IPS DF 4.7 (cell line): ENCODE measurements around the gene TNFAIP8.

Experiments used
- DNase-seq: peaks from one replicate; pipeline ENCODE4 v3.0.0-alpha.2; 2013; ENCODE audit warnings: low spot score; ENCODE audit errors: extremely low read depth

TNFAIP8 gene

DNA sequence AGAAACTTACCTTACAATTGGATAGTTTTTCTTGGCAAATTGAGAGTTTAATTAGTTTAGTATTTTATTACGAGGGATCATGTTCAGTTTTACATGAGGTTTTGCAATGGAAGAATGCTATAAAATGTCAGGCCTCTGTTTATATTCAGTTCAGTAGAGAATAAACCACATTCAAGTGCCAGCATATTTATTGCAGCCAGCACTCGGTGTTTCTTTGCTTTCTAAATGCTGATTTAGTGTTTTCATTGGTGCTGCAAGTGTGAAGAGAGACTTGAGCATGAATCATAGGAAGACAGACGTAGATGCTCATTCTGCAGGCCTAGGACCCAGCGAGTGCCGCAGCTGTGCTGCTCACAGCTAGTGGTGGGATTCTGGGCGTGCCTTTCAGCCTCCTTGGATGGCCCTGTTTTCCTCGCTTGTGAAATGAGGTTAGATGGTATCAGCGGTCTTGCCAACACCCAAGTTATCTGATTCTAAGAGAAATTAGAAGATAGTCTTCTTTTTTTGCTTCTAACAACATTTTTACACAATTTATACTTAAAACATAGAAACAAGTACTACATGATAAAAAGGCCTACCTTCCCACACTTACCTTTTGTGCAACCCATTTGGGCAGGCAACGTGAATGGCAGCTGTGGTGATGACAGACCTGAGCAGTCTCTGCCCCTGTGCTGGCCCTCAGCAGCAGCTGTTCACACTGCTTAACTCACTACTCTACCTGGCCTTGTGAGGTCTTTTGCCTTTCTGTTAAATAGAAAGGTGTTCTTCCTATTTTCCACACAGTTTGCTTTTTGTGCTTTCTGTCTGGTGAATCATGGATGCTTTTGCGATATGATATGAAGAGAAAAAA, 26.8 kb upstream of the TNFAIP8 start:
- no peak for DNase-seq

DNA sequence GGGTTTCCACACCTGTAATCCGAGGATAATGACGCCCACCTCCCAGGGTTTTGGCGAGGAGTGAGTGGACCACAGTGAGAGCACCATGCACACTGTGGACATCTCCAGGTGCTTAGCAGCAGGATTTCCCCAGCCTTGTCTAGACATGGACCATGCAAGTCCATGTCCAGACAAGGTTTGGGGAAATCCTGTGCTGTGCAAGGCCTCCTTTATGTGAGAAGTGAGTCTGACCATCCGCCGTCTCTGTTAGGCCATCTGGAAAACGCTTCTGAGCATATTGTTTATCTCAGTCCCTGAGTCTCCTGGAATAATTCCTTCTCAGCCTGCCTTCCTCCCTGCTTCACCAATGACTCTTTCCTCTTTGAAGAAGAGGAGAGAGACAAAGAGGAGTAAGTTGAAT, 26.2 kb upstream of the TNFAIP8 start:
- no peak for DNase-seq

GRCh38 chr5:119330367-119331183, 25.2 kb upstream of the TNFAIP8 start:
- DNase-seq: no peak

DNA sequence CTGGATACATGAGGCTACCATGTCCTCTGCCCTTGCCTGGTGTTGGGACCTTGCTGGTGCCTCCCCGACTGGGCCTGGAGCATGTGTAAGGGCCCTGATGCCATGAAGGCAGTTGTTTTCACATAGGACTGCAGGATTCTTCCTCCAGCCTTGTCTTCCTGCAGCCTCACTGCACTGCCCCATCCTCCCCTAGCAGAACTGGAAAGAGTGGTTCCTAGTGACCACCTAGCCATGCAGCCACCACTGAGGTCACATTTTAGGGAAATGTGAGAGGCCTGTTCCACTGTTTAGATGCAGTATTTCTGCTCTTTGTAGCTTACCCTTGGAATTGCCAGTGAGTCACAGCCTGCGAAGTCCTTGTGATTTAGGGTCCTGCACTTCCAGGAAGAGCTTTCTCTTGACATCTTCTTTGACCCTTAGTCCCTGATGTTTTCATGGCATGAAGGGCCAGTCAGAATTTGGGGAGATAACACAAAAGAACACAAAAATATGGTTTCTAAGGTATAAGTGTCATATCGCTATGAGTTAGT, 24.2 kb upstream of the TNFAIP8 start:
- no peak for DNase-seq

GRCh38 chr5:119332208-119332607, 23.6 kb upstream of the TNFAIP8 start:
- DNase-seq: no peak

GRCh38 chr5:119332978-119333401, 22.8 kb upstream of the TNFAIP8 start:
- DNase-seq: no peak

DNA sequence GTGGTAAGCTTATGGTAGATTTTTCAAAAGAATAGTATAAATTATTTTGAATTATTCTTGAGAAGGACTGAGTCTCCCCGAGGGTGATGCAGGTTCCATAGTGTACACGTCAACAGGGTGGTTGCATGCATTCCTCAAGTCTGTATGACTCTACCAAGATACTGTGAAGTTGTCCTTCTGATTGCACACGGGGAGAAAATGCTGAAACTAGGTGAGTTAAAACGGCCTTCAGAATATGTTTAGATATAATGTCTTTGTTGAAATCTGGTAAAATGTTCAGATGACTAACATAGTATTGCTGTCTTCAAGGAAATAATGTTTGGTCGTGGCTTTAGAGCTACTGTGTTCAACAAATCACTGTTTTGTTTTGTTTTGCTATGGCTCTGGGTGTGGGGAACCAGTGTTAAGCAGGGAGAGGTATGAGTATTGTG, 22.4 kb upstream of the TNFAIP8 start:
- DNase-seq: no peak

- no peak for DNase-seq
Measured at GRCh38 chr5:119335261-119335677, 20.6 kb upstream of the TNFAIP8 start.

DNA sequence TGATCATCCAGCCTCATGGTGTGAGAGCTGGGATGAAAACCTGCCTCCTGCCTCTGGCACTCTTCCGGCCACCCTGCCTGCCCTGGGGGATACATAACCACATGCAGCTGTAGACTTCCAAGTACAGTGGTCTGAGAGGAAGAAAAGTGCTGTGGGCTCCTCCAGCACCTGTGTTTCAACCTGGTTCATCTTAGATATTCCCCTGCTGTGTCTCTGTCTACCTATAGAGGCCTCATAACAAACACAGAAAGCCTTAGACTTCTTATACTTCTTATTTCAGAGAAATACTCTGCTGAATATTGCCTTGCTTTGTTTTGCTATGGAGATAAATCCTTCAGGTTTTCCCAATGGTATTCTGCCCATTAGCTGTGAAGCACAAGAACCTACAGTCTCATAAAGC, 19.6 kb upstream of the TNFAIP8 start:
- no peak for DNase-seq

DNA sequence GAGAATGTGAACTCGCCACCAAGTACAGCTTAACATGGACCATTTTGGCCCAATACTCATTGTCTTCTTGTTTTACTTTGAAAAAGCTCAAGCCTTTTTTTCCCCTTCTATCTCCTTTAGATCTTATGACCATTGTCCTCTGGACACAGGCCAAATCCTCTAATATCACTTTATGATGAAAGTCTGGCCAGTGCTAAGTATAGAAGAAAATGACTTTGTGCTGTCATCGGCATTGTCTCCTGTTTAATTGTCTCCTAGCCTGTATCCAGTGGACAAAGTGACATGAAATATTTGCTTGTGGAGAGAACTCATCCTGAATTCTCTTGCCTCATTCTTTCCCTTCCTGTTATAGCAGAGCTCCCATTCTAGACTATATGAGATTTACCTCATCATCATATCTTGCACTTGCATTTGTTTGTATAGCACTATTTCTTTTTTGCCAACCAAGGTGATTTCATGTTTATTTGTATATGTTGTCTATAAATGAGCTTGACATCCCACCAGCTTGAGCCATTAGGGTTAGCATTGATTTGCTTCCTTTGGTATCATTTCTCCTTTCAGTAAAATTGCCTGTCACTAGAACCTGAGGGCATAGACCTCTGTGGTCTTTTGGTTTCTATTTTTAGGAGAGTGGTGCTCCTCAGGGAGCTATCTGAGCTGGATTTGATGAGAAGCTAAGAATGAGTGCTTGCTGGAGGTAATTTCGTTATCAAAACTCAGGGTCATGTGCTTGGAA, 18.8 kb upstream of the TNFAIP8 start:
- no peak for DNase-seq

GRCh38 chr5:119338326-119338946, 17.4 kb upstream of the TNFAIP8 start:
- DNase-seq: no peak

DNA sequence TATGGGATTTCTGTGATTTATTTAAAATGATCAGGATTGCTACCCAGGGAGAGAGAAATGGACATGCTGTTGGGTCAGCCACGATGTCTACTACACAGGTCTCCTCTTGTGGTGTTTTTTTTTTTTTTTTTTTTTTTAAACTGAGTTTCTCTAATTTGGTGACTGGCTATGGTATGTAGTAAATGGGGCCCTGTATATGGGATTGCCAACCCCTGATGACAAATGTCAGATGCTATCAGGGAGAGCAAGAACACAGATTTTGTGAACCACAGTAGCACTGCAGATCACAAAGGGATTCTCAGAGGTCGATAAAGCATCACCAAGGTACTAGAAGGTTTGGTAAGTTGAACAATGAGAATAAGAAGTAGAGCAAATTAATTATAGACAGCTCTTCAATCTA, 16.5 kb upstream of the TNFAIP8 start:
- no peak for DNase-seq

DNA sequence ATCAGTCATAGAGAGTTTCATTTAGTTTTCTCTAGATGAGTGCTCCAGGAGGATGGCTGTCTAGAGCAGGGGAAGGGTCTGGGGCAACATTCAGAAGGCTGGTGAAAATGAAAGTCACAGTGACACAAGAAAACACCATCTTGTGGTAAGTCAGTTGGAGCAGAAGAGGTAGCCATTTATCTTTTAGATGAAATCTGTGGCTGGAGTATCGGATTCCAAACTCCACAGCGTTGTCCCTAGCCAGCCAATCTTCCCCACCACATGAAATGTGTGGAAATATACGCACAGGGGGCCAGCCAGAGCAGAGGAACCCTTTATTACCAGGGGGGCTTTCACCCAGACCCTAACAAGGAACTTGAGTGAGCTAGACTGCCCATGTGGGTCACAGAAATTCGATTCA, 15.9 kb upstream of the TNFAIP8 start:
- DNase-seq: no peak

DNA sequence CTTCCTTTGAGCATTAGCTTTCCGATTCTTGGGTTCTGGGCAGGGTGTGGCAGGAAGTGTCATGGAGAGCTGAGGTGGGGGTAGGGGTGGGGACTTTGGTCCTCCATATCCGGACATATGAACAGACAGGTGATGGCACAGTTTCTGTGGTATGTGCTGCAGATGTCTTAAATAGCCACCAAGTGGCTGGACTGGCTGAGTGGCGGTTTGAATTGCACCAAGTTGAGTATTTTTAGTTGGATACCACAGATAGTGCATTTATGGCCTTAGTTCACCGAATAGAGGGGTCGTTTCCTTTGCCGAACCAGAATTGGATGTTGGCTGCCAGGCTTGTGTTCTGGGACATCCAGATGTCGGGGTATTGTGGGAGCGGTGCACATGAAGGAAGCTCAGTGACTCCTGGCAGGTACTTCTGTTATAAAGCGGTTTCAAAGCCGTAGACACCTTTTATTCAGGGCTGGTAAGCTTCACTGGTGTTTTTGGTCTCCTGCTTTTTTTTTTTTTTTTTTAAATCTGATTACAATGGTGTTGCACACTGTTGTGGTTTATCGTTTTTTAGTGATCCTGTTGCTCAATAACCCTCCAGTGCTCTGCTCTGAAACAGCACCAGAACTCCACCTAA, 15.1 kb upstream of the TNFAIP8 start:
- DNase-seq: no peak

DNA sequence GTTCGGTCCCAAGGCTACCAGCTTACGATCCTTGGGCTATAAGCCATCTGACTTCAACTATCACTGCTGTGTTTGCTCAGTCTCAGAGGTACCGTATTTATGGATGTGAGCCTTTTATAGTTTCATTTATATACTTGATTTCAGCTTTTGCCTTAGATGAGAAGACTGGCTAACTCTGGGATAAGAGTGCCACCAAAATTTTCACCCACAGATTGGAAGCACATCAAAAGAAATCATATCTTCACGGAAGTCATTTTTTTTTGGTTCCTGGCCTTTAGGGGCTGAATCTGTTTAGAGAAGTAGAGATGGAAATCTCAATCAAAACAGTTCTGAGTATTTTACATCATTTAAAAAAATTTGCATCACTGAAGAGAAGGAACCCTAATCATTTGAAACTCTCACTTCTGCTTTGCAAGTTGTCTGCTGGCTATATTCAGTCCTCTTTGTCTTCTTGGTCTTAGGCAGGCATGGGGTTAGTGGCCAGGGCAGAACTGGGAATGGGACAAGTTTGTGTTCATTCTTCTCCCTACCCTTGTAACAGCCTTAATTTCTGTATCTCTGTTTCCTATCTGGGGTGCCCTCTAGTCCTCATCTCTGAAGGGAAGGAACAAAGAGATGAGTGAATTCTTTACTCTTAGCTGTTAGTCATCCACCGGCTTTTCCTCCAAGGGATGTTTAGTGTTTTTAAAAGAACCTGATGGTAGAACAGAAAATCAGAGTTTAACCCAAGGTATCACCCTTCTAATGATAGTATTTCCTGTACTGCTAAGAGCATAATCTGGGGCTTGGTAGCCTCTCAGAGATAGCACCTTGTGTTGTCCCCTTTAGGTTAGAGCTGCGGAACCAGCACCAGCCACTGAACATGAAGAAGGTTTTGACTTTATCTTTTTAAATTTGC, 14.1 kb upstream of the TNFAIP8 start:
- DNase-seq: no peak

GRCh38 chr5:119342406-119342805, 13.4 kb upstream of the TNFAIP8 start:
- DNase-seq: no peak

DNA sequence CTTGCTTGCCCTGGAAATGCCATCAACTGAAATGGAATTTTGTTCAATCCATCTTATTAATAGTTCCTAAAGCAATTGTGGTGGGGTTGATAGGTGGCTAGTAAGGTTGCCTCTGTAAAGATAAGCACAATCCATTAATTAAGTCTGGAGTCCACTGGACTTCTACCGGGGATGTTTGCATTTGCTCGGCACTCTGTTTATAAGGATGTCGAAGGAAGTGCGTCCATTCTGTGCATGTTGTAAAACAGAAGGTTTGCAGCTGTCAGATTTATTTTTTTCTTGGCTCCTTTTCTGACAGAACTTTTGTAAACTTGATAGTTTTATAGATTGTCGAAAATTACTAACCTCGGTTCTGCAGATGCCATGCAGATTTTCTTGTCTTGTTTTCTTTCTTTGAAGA, 12.8 kb upstream of the TNFAIP8 start:
- DNase-seq: no peak

DNA sequence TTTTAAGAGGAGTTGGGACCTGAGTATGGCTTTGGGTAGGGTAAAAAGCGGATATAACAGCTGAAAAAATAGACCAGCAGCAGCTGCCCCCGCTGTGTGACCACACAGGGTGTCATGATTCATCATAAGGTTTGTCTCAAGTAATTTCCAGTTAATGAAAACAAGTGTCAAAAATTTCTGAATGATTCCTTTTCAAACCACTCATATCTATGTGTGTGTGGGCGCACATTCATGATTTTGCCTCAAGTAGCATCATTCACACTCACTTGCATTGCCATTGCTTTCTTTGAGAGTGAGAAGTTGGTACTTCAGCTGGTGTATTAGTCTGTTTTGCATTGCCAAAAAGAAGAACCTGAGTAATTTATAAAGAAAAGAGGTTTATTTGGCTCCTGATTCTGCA, 12.1 kb upstream of the TNFAIP8 start:
- no peak for DNase-seq

GRCh38 chr5:119344231-119344630, 11.6 kb upstream of the TNFAIP8 start:
- DNase-seq: no peak

GRCh38 chr5:119345861-119346260, 10.0 kb upstream of the TNFAIP8 start:
- DNase-seq: no peak
